ENCODE results near the gene SCUBE1. TPM values are rescaled to one million over a fixed set of nuclear protein-coding genes. Genes with fewer than 3 reads are reported as not detected.

The SCUBE1 gene
- total RNA-seq, 1 donor from 2014 or later, result 42.8 TPM

GRCh38 chr22:43235445-43236409 lies 107.4 kb downstream of the SCUBE1 start:
- H3K36me3 Mint-ChIP-seq, result no peaks in the 10 kb centered on the region
- DNase-seq (ENCODE audit: extremely low spot score, unreplicated experiment), result no peak
- H3K27me3 Mint-ChIP-seq, result peaks cover 8% of the 10 kb centered on the region
- H3K4me1 Mint-ChIP-seq (ENCODE audit: unreplicated experiment), result peaks cover 30% of the 10 kb centered on the region
- TF ChIP-seq CTCF (conservative IDR thresholded peaks at IDR 0.05), result no peak
- H3K27ac Mint-ChIP-seq, result no peak overlapping the region
- H3K9me3 Mint-ChIP-seq, result no peaks in the 10 kb centered on the region
- H3K4me3 Mint-ChIP-seq, result no peak overlapping the region

DNA sequence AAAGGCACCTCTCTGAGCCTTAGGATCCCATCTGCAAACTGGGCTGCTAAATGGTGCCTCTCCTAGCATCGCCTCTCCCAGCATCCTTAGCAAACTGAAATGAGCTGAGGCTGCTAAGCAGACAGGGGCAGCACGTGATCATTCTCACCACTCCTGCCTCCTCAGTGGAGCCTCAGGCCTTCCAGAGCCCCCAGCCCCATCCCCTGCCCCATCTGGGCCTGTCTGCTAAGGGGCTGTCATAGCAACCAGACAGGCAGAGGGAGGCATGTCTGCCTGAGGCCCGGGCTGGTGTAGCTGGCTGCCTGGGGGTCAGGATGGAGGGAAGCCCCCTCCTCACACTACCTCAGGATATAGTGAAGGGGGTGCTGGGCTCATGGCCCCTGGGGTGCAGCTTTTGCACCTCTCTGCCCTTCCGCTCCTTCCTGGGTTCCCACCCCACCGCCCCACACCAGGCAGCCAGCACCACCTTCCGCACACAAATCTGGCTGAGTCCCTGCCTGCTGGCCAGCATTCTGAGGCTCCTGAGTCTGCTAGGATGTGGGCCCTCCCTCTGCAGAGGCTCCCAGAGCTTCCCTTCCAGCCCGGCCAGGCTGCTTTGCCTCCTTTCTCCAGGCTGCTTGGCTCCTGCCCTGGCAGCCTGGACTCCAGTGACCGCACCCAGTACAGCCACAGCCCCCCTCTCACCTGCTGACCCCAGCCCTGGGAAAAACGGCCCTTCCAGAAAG lies 108.7 kb downstream of the SCUBE1 start:
- no peak for TF ChIP-seq CTCF (conservative IDR thresholded peaks at IDR 0.05)
- H3K4me1 Mint-ChIP-seq (ENCODE audit: unreplicated experiment), result peaks cover 30% of the 10 kb centered on the region
- no peaks in the 10 kb centered on the region for H3K36me3 Mint-ChIP-seq
- H3K4me3 Mint-ChIP-seq, result no peak overlapping the region
- no peak for DNase-seq (ENCODE audit: extremely low spot score, unreplicated experiment)
- no peaks in the 10 kb centered on the region for H3K9me3 Mint-ChIP-seq
- H3K27me3 Mint-ChIP-seq, result peaks cover 8% of the 10 kb centered on the region
- no peak overlapping the region for H3K27ac Mint-ChIP-seq

GRCh38 chr22:43233529-43233928 lies 109.6 kb downstream of the SCUBE1 start:
- TF ChIP-seq CTCF (conservative IDR thresholded peaks at IDR 0.05), result no peak
- no peak overlapping the region for H3K4me3 Mint-ChIP-seq
- H3K9me3 Mint-ChIP-seq, result no peaks in the 10 kb centered on the region
- no peak overlapping the region for H3K27ac Mint-ChIP-seq
- peaks cover 32% of the 10 kb centered on the region for H3K4me1 Mint-ChIP-seq (ENCODE audit: unreplicated experiment)
- H3K36me3 Mint-ChIP-seq, result no peaks in the 10 kb centered on the region
- DNase-seq (ENCODE audit: extremely low spot score, unreplicated experiment), result no peak
- H3K27me3 Mint-ChIP-seq, result peaks cover 8% of the 10 kb centered on the region

GRCh38 chr22:43232445-43232844 lies 110.7 kb downstream of the SCUBE1 start:
- Mint-ChIP-seq H3K9me3 (no peaks in the 10 kb centered on the region), H3K27ac (no peak overlapping the region), H3K27me3 (peaks cover 9% of the 10 kb centered on the region), H3K36me3 (no peaks in the 10 kb centered on the region), H3K4me1 (ENCODE audit: unreplicated experiment) (peaks cover 34% of the 10 kb centered on the region), H3K4me3 (no peak overlapping the region)
- no peak for DNase-seq (ENCODE audit: extremely low spot score, unreplicated experiment)
- no peak for TF ChIP-seq CTCF (conservative IDR thresholded peaks at IDR 0.05)

DNA sequence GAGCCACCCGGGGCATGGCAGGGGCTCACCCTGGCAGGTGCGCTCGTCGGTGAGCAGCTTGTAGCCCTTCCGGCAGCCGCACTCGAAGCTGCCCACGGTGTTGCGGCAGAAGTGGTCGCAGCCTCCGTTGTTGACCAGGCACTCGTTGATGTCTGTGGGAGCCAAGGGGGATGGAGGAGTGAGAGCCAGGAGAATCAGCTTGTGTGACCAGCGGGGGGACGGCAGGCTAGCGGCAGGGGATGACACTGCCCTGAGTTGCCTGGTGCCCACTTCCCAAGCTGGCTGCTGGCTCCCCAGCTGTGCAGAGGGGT lies 111.5 kb downstream of the SCUBE1 start:
- peaks cover 9% of the 10 kb centered on the region for H3K27me3 Mint-ChIP-seq
- DNase-seq (ENCODE audit: extremely low spot score, unreplicated experiment), result no peak
- no peak overlapping the region for H3K4me3 Mint-ChIP-seq
- no peak for TF ChIP-seq CTCF (conservative IDR thresholded peaks at IDR 0.05)
- H3K9me3 Mint-ChIP-seq, result no peaks in the 10 kb centered on the region
- H3K36me3 Mint-ChIP-seq, result no peaks in the 10 kb centered on the region
- H3K4me1 Mint-ChIP-seq (ENCODE audit: unreplicated experiment), result peaks cover 36% of the 10 kb centered on the region
- H3K27ac Mint-ChIP-seq, result no peak overlapping the region
